ENCODE results near the gene NOTCH1.

The NOTCH1 gene

GRCh38 chr9:136470792-136471469, 74.9 kb downstream of the NOTCH1 start:
- Histone ChIP-seq H3K36me3 (ENCODE audit: control insufficient read depth in 4 of 4, insufficient read depth in 4 of 4, low read length in 3 of 4) (peaks cover 10 to 100% (median 81%) of the 10 kb centered on the region in 4 experiments), H3K9me3 (ENCODE audit: control extremely low read depth in 1 of 5, control insufficient read depth in 4 of 5, insufficient read depth in 2 of 5, low read depth in 1 of 5, low read length in 4 of 5) (no peaks in the 10 kb centered on the region), H3K4me1 (ENCODE audit: control extremely low read depth in 1 of 4, control insufficient read depth in 4 of 4, insufficient read depth in 4 of 4, low read length in 3 of 4) (no peaks in the 10 kb centered on the region), H3K4me3 (ENCODE audit: control insufficient read depth in 1 of 7, extremely low read depth in 1 of 7, insufficient read depth in 4 of 7, low read depth in 2 of 7, low read length in 6 of 7) (no peak overlapping the region), H3K27me3 (replicated peaks in 2 of 5; ENCODE audit: control insufficient read depth in 4 of 5, insufficient read depth in 5 of 5, low read length in 4 of 5) (no peaks in the 10 kb centered on the region), H3K27ac (ENCODE audit: insufficient read depth in 1 of 2, low read depth in 1 of 2, low read length in 2 of 2, poor library complexity in 1 of 2, severe bottlenecking in 2 of 2) (no peak overlapping the region)
- DNase-seq: no peak
- 98% methylated on average over 11 of the region's 12 CpGs for WGBS (ENCODE audit: insufficient coverage)
- CTCF ChIA-PET: interaction anchor here (1.6 kb wide), 1 partner anchor 30 kb away, joined by 5 read pairs; no protein-coding TSS in a partner anchor
- POLR2A ChIA-PET: interaction anchor here (0.7 kb wide), 1 partner anchor 17 kb away, joined by 4 read pairs; no protein-coding TSS in a partner anchor

GRCh38 chr9:136470356-136470755, 75.5 kb downstream of the NOTCH1 start:
- H3K36me3 ChIP-seq (ENCODE audit: control insufficient read depth in 4 of 4, insufficient read depth in 4 of 4, low read length in 3 of 4): peaks cover 16 to 100% (median 81%) of the 10 kb centered on the region in 4 experiments
- 97% methylated on average over 11 of the region's 11 CpGs for WGBS (ENCODE audit: insufficient coverage)
- H3K4me1 ChIP-seq (ENCODE audit: control extremely low read depth in 1 of 4, control insufficient read depth in 4 of 4, insufficient read depth in 4 of 4, low read length in 3 of 4): no peaks in the 10 kb centered on the region
- CTCF ChIA-PET: interaction anchor here (1.6 kb wide), 1 partner anchor 29 kb away, joined by 5 read pairs; no protein-coding TSS in a partner anchor
- POLR2A ChIA-PET: no interaction called here
- DNase-seq: no peak
- no peak overlapping the region for H3K4me3 ChIP-seq (ENCODE audit: control insufficient read depth in 1 of 7, extremely low read depth in 1 of 7, insufficient read depth in 4 of 7, low read depth in 2 of 7, low read length in 6 of 7)
- no peaks in the 10 kb centered on the region for H3K9me3 ChIP-seq (ENCODE audit: control extremely low read depth in 1 of 5, control insufficient read depth in 4 of 5, insufficient read depth in 2 of 5, low read depth in 1 of 5, low read length in 4 of 5)
- no peaks in the 10 kb centered on the region for H3K27me3 ChIP-seq (replicated peaks in 2 of 5; ENCODE audit: control insufficient read depth in 4 of 5, insufficient read depth in 5 of 5, low read length in 4 of 5)
- no peak overlapping the region for H3K27ac ChIP-seq (ENCODE audit: insufficient read depth in 1 of 2, low read depth in 1 of 2, low read length in 2 of 2, poor library complexity in 1 of 2, severe bottlenecking in 2 of 2)

- Histone ChIP-seq H3K36me3 (ENCODE audit: control insufficient read depth in 4 of 4, insufficient read depth in 4 of 4, low read length in 3 of 4) (peaks cover 19 to 98% (median 76%) of the 10 kb centered on the region in 4 experiments), H3K27me3 (replicated peaks in 2 of 5; ENCODE audit: control insufficient read depth in 4 of 5, insufficient read depth in 5 of 5, low read length in 4 of 5) (no peaks in the 10 kb centered on the region), H3K4me3 (ENCODE audit: control insufficient read depth in 1 of 7, extremely low read depth in 1 of 7, insufficient read depth in 4 of 7, low read depth in 2 of 7, low read length in 6 of 7) (no peak overlapping the region), H3K9me3 (ENCODE audit: control extremely low read depth in 1 of 5, control insufficient read depth in 4 of 5, insufficient read depth in 2 of 5, low read depth in 1 of 5, low read length in 4 of 5) (no peaks in the 10 kb centered on the region), H3K4me1 (ENCODE audit: control extremely low read depth in 1 of 4, control insufficient read depth in 4 of 4, insufficient read depth in 4 of 4, low read length in 3 of 4) (no peaks in the 10 kb centered on the region), H3K27ac (ENCODE audit: insufficient read depth in 1 of 2, low read depth in 1 of 2, low read length in 2 of 2, poor library complexity in 1 of 2, severe bottlenecking in 2 of 2) (no peak overlapping the region)
- WGBS (ENCODE audit: insufficient coverage): 98% methylated on average over 13 of the region's 15 CpGs
- no peak for DNase-seq
- ChIA-PET POLR2A (interaction anchor here (1.1 kb wide), 1 partner anchor 10 kb away, joined by 7 read pairs; no protein-coding TSS in a partner anchor), CTCF (interaction anchor here (1.0 to 1.5 kb wide), 2 partner anchors 21 to 27 kb away, joined by 3 to 4 read pairs; no protein-coding TSS in a partner anchor)
Observed at GRCh38 chr9:136467766-136468165, 78.1 kb downstream of the NOTCH1 start.

GRCh38 chr9:136466155-136466541, 79.7 kb downstream of the NOTCH1 start:
- no peaks in the 10 kb centered on the region for H3K4me1 ChIP-seq (ENCODE audit: control extremely low read depth in 1 of 4, control insufficient read depth in 4 of 4, insufficient read depth in 4 of 4, low read length in 3 of 4)
- H3K27me3 ChIP-seq (replicated peaks in 2 of 5; ENCODE audit: control insufficient read depth in 4 of 5, insufficient read depth in 5 of 5, low read length in 4 of 5): no peaks in the 10 kb centered on the region
- H3K9me3 ChIP-seq (ENCODE audit: control extremely low read depth in 1 of 5, control insufficient read depth in 4 of 5, insufficient read depth in 2 of 5, low read depth in 1 of 5, low read length in 4 of 5): no peaks in the 10 kb centered on the region
- H3K27ac ChIP-seq (ENCODE audit: insufficient read depth in 1 of 2, low read depth in 1 of 2, low read length in 2 of 2, poor library complexity in 1 of 2, severe bottlenecking in 2 of 2): no peak overlapping the region
- POLR2A ChIA-PET: no interaction called here
- no peak for DNase-seq
- H3K4me3 ChIP-seq (ENCODE audit: control insufficient read depth in 1 of 7, extremely low read depth in 1 of 7, insufficient read depth in 4 of 7, low read depth in 2 of 7, low read length in 6 of 7): no peak overlapping the region
- WGBS (ENCODE audit: insufficient coverage): over 99% methylated on average over 29 of the region's 30 CpGs
- CTCF ChIA-PET: interaction anchor here (1.0 kb wide), 1 partner anchor 20 kb away, joined by 4 read pairs; no protein-coding TSS in a partner anchor
- peaks cover 22 to 98% (median 76%) of the 10 kb centered on the region in 4 experiments for H3K36me3 ChIP-seq (ENCODE audit: control insufficient read depth in 4 of 4, insufficient read depth in 4 of 4, low read length in 3 of 4)

- ChIA-PET CTCF (no interaction called here), POLR2A (no interaction called here)
- WGBS (ENCODE audit: insufficient coverage): 98% methylated on average over 27 of the region's 27 CpGs
Observed at GRCh38 chr9:136465500-136466154, 80.2 kb downstream of the NOTCH1 start.

GRCh38 chr9:136464241-136464640, 81.6 kb downstream of the NOTCH1 start:
- Histone ChIP-seq H3K9me3 (ENCODE audit: control extremely low read depth in 1 of 5, control insufficient read depth in 4 of 5, insufficient read depth in 2 of 5, low read depth in 1 of 5, low read length in 4 of 5) (no peaks in the 10 kb centered on the region), H3K4me3 (ENCODE audit: control insufficient read depth in 1 of 7, extremely low read depth in 1 of 7, insufficient read depth in 4 of 7, low read depth in 2 of 7, low read length in 6 of 7) (no peak overlapping the region), H3K27me3 (replicated peaks in 2 of 5; ENCODE audit: control insufficient read depth in 4 of 5, insufficient read depth in 5 of 5, low read length in 4 of 5) (no peaks in the 10 kb centered on the region), H3K27ac (ENCODE audit: insufficient read depth in 1 of 2, low read depth in 1 of 2, low read length in 2 of 2, poor library complexity in 1 of 2, severe bottlenecking in 2 of 2) (no peak overlapping the region), H3K36me3 (ENCODE audit: control insufficient read depth in 4 of 4, insufficient read depth in 4 of 4, low read length in 3 of 4) (peaks cover 26 to 92% (median 71%) of the 10 kb centered on the region in 4 experiments), H3K4me1 (ENCODE audit: control extremely low read depth in 1 of 4, control insufficient read depth in 4 of 4, insufficient read depth in 4 of 4, low read length in 3 of 4) (no peaks in the 10 kb centered on the region)
- POLR2A ChIA-PET: no interaction called here
- WGBS (ENCODE audit: insufficient coverage): 100% methylated on average over 5 of the region's 6 CpGs
- CTCF ChIA-PET: interaction anchor here (0.9 to 1.2 kb wide), 3 partner anchors 16 to 26 kb away, joined by 3 to 4 read pairs (median 3); no protein-coding TSS in a partner anchor
- DNase-seq: no peak

More at GRCh38 chr9:136465500-136466154, 80.2 kb downstream of the NOTCH1 start:
- Histone ChIP-seq H3K9me3 (ENCODE audit: control extremely low read depth in 1 of 5, control insufficient read depth in 4 of 5, insufficient read depth in 2 of 5, low read depth in 1 of 5, low read length in 4 of 5) (no peaks in the 10 kb centered on the region), H3K4me1 (ENCODE audit: control extremely low read depth in 1 of 4, control insufficient read depth in 4 of 4, insufficient read depth in 4 of 4, low read length in 3 of 4) (no peaks in the 10 kb centered on the region), H3K27me3 (replicated peaks in 2 of 5; ENCODE audit: control insufficient read depth in 4 of 5, insufficient read depth in 5 of 5, low read length in 4 of 5) (no peaks in the 10 kb centered on the region), H3K27ac (ENCODE audit: insufficient read depth in 1 of 2, low read depth in 1 of 2, low read length in 2 of 2, poor library complexity in 1 of 2, severe bottlenecking in 2 of 2) (no peak overlapping the region), H3K36me3 (ENCODE audit: control insufficient read depth in 4 of 4, insufficient read depth in 4 of 4, low read length in 3 of 4) (peaks cover 22 to 98% (median 74%) of the 10 kb centered on the region in 4 experiments), H3K4me3 (ENCODE audit: control insufficient read depth in 1 of 7, extremely low read depth in 1 of 7, insufficient read depth in 4 of 7, low read depth in 2 of 7, low read length in 6 of 7) (no peak overlapping the region)
- no peak for DNase-seq

GRCh38 chr9:136463578-136463977, 82.3 kb downstream of the NOTCH1 start:
- ChIA-PET CTCF (interaction anchor here (1.0 to 1.2 kb wide), 3 partner anchors 8 to 228 kb away, joined by 3 to 4 read pairs (median 3); no protein-coding TSS in a partner anchor), POLR2A (interaction anchor here (1.2 kb wide), 1 partner anchor 22 kb away, joined by 3 read pairs; no protein-coding TSS in a partner anchor)
- no peak for DNase-seq
- H3K27me3 ChIP-seq (replicated peaks in 2 of 5; ENCODE audit: control insufficient read depth in 4 of 5, insufficient read depth in 5 of 5, low read length in 4 of 5): no peaks in the 10 kb centered on the region
- H3K4me3 ChIP-seq (ENCODE audit: control insufficient read depth in 1 of 7, extremely low read depth in 1 of 7, insufficient read depth in 4 of 7, low read depth in 2 of 7, low read length in 6 of 7): no peak overlapping the region
- no peak overlapping the region for H3K27ac ChIP-seq (ENCODE audit: insufficient read depth in 1 of 2, low read depth in 1 of 2, low read length in 2 of 2, poor library complexity in 1 of 2, severe bottlenecking in 2 of 2)
- H3K4me1 ChIP-seq (ENCODE audit: control extremely low read depth in 1 of 4, control insufficient read depth in 4 of 4, insufficient read depth in 4 of 4, low read length in 3 of 4): no peaks in the 10 kb centered on the region
- H3K36me3 ChIP-seq (ENCODE audit: control insufficient read depth in 4 of 4, insufficient read depth in 4 of 4, low read length in 3 of 4): peaks cover 26 to 92% (median 74%) of the 10 kb centered on the region in 4 experiments
- WGBS (ENCODE audit: insufficient coverage): 96% methylated on average over 14 of the region's 14 CpGs
- H3K9me3 ChIP-seq (ENCODE audit: control extremely low read depth in 1 of 5, control insufficient read depth in 4 of 5, insufficient read depth in 2 of 5, low read depth in 1 of 5, low read length in 4 of 5): no peaks in the 10 kb centered on the region

Data from common myeloid progenitor, CD34-positive (primary cell).